ENCODE measurements around the gene KLF2. TPM values are rescaled to one million over a fixed set of nuclear protein-coding genes. Genes with fewer than 3 reads are reported as not detected.
"Not testable (repeated sequence)": the region's sequence is repeated elsewhere in the genome, so short reads cannot be mapped to it uniquely, and the experiment has no call there.

The KLF2 gene
- total RNA-seq, 2 donors from 2014 or later, result 28.2 to 29.4 TPM

GRCh38 chr19:16304511-16304910 is 20.1 kb upstream of the KLF2 start:
- intact Hi-C loops (cut with DNase I, micrococcal nuclease); ATAC-seq; DNase-seq: not testable (repeated sequence)

GRCh38 chr19:16305060-16305459 is 19.6 kb upstream of the KLF2 start:
- DNase-seq; ATAC-seq; intact Hi-C loops (cut with DNase I, micrococcal nuclease): not testable (repeated sequence)

- ATAC-seq, result no peak
- intact Hi-C loops (cut with DNase I, micrococcal nuclease), result no loop called here
- no peak for DNase-seq
Measured at GRCh38 chr19:16306728-16307402, 17.8 kb upstream of the KLF2 start.

- DNase-seq (no peak), ATAC-seq (no peak)
- intact Hi-C loops (cut with DNase I, micrococcal nuclease), result no loop called here
Measured at GRCh38 chr19:16308081-16308480, 16.5 kb upstream of the KLF2 start.

GRCh38 chr19:16309643-16310042 is 15.0 kb upstream of the KLF2 start:
- no peak for ATAC-seq
- intact Hi-C loops (cut with DNase I, micrococcal nuclease), result no loop called here

GRCh38 chr19:16315825-16316505 is 8.7 kb upstream of the KLF2 start:
- intact Hi-C loops (cut with DNase I, micrococcal nuclease), result no loop called here
- DNase-seq, result no peak
- no peak for ATAC-seq

More at GRCh38 chr19:16309643-16310042, 15.0 kb upstream of the KLF2 start:
- DNase-seq, result no peak

GRCh38 chr19:16316506-16316882 is 8.1 kb upstream of the KLF2 start:
- no peak for ATAC-seq
- DNase-seq, result no peak
- intact Hi-C loops (cut with DNase I, micrococcal nuclease), result no loop called here

GRCh38 chr19:16319481-16319880 is 5.1 kb upstream of the KLF2 start:
- DNase-seq (no peak), ATAC-seq (no peak)
- intact Hi-C loops (cut with DNase I, micrococcal nuclease), result no loop called here

GRCh38 chr19:16320987-16321386 is 3.6 kb upstream of the KLF2 start:
- ATAC-seq (no peak), DNase-seq (no peak)
- intact Hi-C loops (cut with DNase I, micrococcal nuclease), result loop anchor here in 1 of 2 donors (10.0 kb wide), 1 partner anchor 64 kb away; no protein-coding TSS in a partner anchor

GRCh38 chr19:16325161-16325527 is 518 bp downstream of the KLF2 start:
- ATAC-seq, result peak; percentile 22
- peak in 1 of 2 donors; percentile 61 for DNase-seq
- intact Hi-C loops (cut with DNase I, micrococcal nuclease), result loop anchor here in 1 of 2 donors (10.0 kb wide), 1 partner anchor 60 kb away; no protein-coding TSS in a partner anchor

- DNase-seq (peak; percentile 50 to 51), ATAC-seq (no peak)
- intact Hi-C loops (cut with DNase I, micrococcal nuclease), result loop anchor here in 1 of 2 donors (10.0 kb wide), 1 partner anchor 59 kb away; no protein-coding TSS in a partner anchor
Measured at GRCh38 chr19:16325641-16326400, 1.2 kb downstream of the KLF2 start.

- DNase-seq (peak in 1 of 2 donors; percentile 32), ATAC-seq (no peak)
- intact Hi-C loops (cut with DNase I, micrococcal nuclease), result loop anchor here in 1 of 2 donors (10.0 kb wide), 1 partner anchor 58 kb away; no protein-coding TSS in a partner anchor
Measured at GRCh38 chr19:16326401-16327168, 2.0 kb downstream of the KLF2 start.

- DNase-seq, result no peak
- ATAC-seq, result no peak
- intact Hi-C loops (cut with DNase I, micrococcal nuclease), result loop anchor here in 1 of 2 donors (10.0 kb wide), 1 partner anchor 58 kb away; no protein-coding TSS in a partner anchor
Measured at GRCh38 chr19:16327169-16327475, 2.5 kb downstream of the KLF2 start.

GRCh38 chr19:16327501-16327900 is 2.9 kb downstream of the KLF2 start:
- ATAC-seq (no peak), DNase-seq (peak in 1 of 2 donors; percentile 18)
- intact Hi-C loops (cut with DNase I, micrococcal nuclease), result loop anchor here in 1 of 2 donors (10.0 kb wide), 1 partner anchor 57 kb away; no protein-coding TSS in a partner anchor

GRCh38 chr19:16327911-16328823 is 3.5 kb downstream of the KLF2 start:
- DNase-seq, result peak; percentile 55 to 81
- ATAC-seq, result no peak
- intact Hi-C loops (cut with DNase I, micrococcal nuclease), result loop anchor here in 1 of 2 donors (10.0 kb wide), 1 partner anchor 57 kb away; no protein-coding TSS in a partner anchor

GRCh38 chr19:16328824-16329482 is 4.3 kb downstream of the KLF2 start:
- intact Hi-C loops (cut with DNase I, micrococcal nuclease), result loop anchor here in 1 of 2 donors (10.0 kb wide), 1 partner anchor 56 kb away; no protein-coding TSS in a partner anchor
- DNase-seq (no peak), ATAC-seq (no peak)

GRCh38 chr19:16330368-16330801 is 5.8 kb downstream of the KLF2 start:
- intact Hi-C loops (cut with DNase I, micrococcal nuclease), result no loop called here
- DNase-seq (peak; percentile 67 to 75), ATAC-seq (peak; percentile 82)
